GM12891 (cell line): ENCODE data around the gene MEX3B.

Source experiments
- PAX5 ChIP-seq: IDR thresholded peaks from 2 replicates; pipeline ENCODE4 v1.6.1; 2011; ENCODE audit warnings: low read length, moderate library complexity, mild to moderate bottlenecking; ENCODE audit not compliant: insufficient read depth, severe bottlenecking
- POLR2A ChIP-seq: IDR thresholded peaks from 2 replicates; pipeline ENCODE4 v1.6.1; 2011; ENCODE audit warnings: low read depth, low read length, control low read depth
- POLR2AphosphoS5 ChIP-seq: IDR thresholded peaks from 2 replicates; pipeline ENCODE4 v1.6.1; 2011; ENCODE audit warnings: low read depth, low read length, control low read depth
- POU2F2 ChIP-seq: IDR thresholded peaks from 2 replicates; pipeline ENCODE4 v1.6.1; 2011; ENCODE audit warnings: low read depth, mild to moderate bottlenecking, control low read depth, low read length, moderate library complexity
- TAF1 ChIP-seq: IDR thresholded peaks from 2 replicates; pipeline ENCODE4 v1.6.1; 2011; ENCODE audit warnings: low read depth, low read length, control low read depth

DNA sequence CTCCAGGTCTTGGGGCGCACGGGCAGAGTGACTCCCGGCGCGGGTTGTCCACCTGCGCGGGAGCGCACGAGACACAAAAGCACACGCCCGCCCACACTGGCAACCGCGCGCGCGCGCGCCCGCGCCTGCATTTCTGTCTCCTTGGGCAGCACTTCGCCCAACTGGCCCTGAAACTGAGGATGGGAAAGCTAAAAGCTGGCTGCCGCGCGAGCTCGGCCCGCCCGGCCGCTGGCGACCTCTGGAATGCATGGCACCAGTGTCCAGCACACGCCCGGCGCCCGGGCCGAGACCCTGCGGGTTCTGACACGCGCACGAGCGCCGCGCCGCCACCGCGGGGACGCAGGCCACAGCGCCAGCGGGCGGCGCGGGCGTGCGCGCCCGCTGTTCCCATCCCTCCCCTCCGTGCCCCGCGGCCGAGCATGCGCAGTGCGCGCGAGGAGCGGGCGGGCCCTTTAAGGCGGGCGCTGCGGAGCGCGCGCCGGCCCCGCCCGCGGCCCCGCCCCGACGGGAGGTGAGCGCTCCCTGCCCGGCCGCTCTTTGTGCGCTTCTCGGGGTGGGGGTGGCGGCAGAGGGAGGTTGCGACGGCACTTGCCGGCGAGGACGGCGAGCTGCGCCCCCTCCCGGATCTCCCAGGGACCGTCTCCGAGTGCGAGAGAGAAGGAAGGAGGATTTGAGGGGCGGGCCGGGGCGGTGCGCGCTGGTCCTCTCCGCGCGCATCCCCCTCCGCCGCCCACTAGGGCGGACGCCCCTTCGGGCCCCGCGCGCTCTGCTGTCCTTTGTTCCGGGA is 1.0 kb upstream of the MEX3B start:
- TF ChIP-seq POLR2A, result no peak
- TF ChIP-seq POLR2AphosphoS5, result no peak
- no peak for TF ChIP-seq TAF1
- no peak for TF ChIP-seq POU2F2
- no peak for TF ChIP-seq PAX5
